GM18873 (cell line): ENCODE data around the gene EMID1.

ENCODE experiments used
- ATAC-seq: cut with Tn5 transposase; IDR thresholded peaks from one replicate; pipeline ENCODE4 v1.9.1; 2021; ENCODE audit warnings: mild to moderate bottlenecking, moderate library complexity, moderate number of reproducible peaks; ENCODE audit not compliant: unreplicated experiment, low FRiP score

EMID1 gene

GRCh38 chr22:29275167-29275566 lies 69.5 kb downstream of the EMID1 start:
- ATAC-seq = no peak

GRCh38 chr22:29275819-29276565 lies 70.3 kb downstream of the EMID1 start:
- ATAC-seq = no peak

- ATAC-seq = no peak
These were observed 72.2 kb downstream of the EMID1 start for GRCh38 chr22:29277927-29278326.

- ATAC-seq = no peak
These were observed 78.5 kb downstream of the EMID1 start for GRCh38 chr22:29284196-29284595.

GRCh38 chr22:29288837-29289236 lies 83.1 kb downstream of the EMID1 start:
- ATAC-seq = no peak

GRCh38 chr22:29290061-29290460 lies 84.4 kb downstream of the EMID1 start:
- ATAC-seq = no peak

- no peak for ATAC-seq
These were observed 85.5 kb downstream of the EMID1 start for GRCh38 chr22:29291215-29291614.

- no peak for ATAC-seq
These were observed 86.7 kb downstream of the EMID1 start for GRCh38 chr22:29292379-29292778.

- no peak for ATAC-seq
These were observed 92.9 kb downstream of the EMID1 start for GRCh38 chr22:29298641-29299040.

GRCh38 chr22:29299136-29299900 lies 93.6 kb downstream of the EMID1 start:
- ATAC-seq = no peak

- ATAC-seq = no peak
These were observed 94.7 kb downstream of the EMID1 start for GRCh38 chr22:29300467-29300806.

GRCh38 chr22:29300807-29301601 lies 95.3 kb downstream of the EMID1 start:
- no peak for ATAC-seq

- ATAC-seq = no peak
These were observed 96.2 kb downstream of the EMID1 start for GRCh38 chr22:29301716-29302401.

GRCh38 chr22:29302402-29302680 lies 96.6 kb downstream of the EMID1 start:
- no peak for ATAC-seq

- no peak for ATAC-seq
These were observed 97.2 kb downstream of the EMID1 start for GRCh38 chr22:29302681-29303465.

- ATAC-seq = no peak
These were observed 100.1 kb downstream of the EMID1 start for GRCh38 chr22:29305836-29306174.

- ATAC-seq = no peak
These were observed 100.6 kb downstream of the EMID1 start, which contains the start of gene GAS2L1 for GRCh38 chr22:29306175-29306834. Gene GAS2L1 (plus strand): TSS chr22:29306650. CDS start chr22:29308106, 1,456 bp downstream.

GRCh38 chr22:29306835-29307595 lies 101.3 kb downstream of the EMID1 start:
- no peak for ATAC-seq

- no peak for ATAC-seq
These were observed 102.0 kb downstream of the EMID1 start for GRCh38 chr22:29307596-29308147.
